HCT116 (cell line): ENCODE data around the gene KIAA2012. TPM values are rescaled to one million over a fixed set of nuclear protein-coding genes. Genes with fewer than 3 reads are reported as not detected.

ENCODE experiments used
- ATAC-seq: fragments of 200-7000 bp; cut with Tn5 transposase; 2 replicates; pipeline ENCODE4 v1.9.1; 2020; ENCODE audit warnings: mild to moderate bottlenecking, moderate library complexity
- BruUV-seq: library from RNA; stranded (reverse); fragments of 400-500 nt; replicated peaks from 2 replicates; lab custom pipeline; 2021; lab: Mats Ljungman, UMichigan
- CTCF ChIA-PET: fragments of 300-600 bp; sonication (Branson Sonifier 250); formaldehyde crosslinking; loops from one replicate; lab custom pipeline; 2021; ENCODE audit warnings: antibody characterized with exemption; lab: Charles Lee
- POLR2A ChIA-PET: fragments of 300-600, 350-600 bp; sonication (Branson Sonifier 250); formaldehyde crosslinking; loops from one replicate; lab custom pipeline; 2021; ENCODE audit warnings: antibody characterized with exemption; lab: Charles Lee
- RAD21 ChIA-PET, 2 experiments: fragments of 300-600 bp; sonication (Branson Sonifier 250); formaldehyde crosslinking; loops; one replicate each; lab custom pipeline; 2023; ENCODE audit warnings: low total read pairs in 2 of 2; ENCODE audit not compliant: uncharacterized antibody in 2 of 2, unreplicated experiment in 2 of 2, low non-redundant PET in 1 of 2; lab: Charles Lee
- DNase-seq: peaks from one replicate; pipeline ENCODE4 v3.0.0-alpha.2; 2010; ENCODE audit warnings: low read depth, low spot score
- H2AFZ ChIP-seq: fragments of 200-600 bp; shearing (Covaris generic), sonication (generic); 2 replicates; pipeline ENCODE4 v1.6.1; 2017; ENCODE audit warnings: low read depth, mixed run types, mixed read lengths, antibody characterized with exemption, low read length; ENCODE audit not compliant: poor library complexity, severe bottlenecking
- H3K27ac ChIP-seq: 2 replicates; pipeline ENCODE4 v1.5.1; 2012; ENCODE audit warnings: low read depth, low read length
- H3K27me3 ChIP-seq: fragments of 200-600 bp; sonication (generic); 2 replicates; pipeline ENCODE4 v1.6.1; 2016; ENCODE audit warnings: mixed run types, low read length, mixed read lengths; ENCODE audit not compliant: insufficient read depth
- H3K36me3 ChIP-seq, 2 experiments: fragments of 200-500 bp in 1 of 2; fragments of 200-600 bp in 1 of 2; sonication (Bioruptor generic) in 1 of 2; sonication (generic) in 1 of 2; 2 replicates each; pipeline versions ENCODE4 v1.5.1 to v1.6.1; 2014 to 2016; ENCODE audit warnings: low read length in 2 of 2, inconsistent platforms in 1 of 2, mixed read lengths in 1 of 2, mixed run types in 1 of 2; ENCODE audit not compliant: insufficient read depth in 2 of 2, control insufficient read depth in 1 of 2
- H3K4me1 ChIP-seq, 2 experiments: fragments of 200-600 bp in 1 of 2; sonication (generic) in 1 of 2; 2 replicates each; pipeline versions ENCODE4 v1.5.1 to v1.6.1; 2012 to 2017; ENCODE audit warnings: low read length in 2 of 2, inconsistent platforms in 1 of 2, mild to moderate bottlenecking in 1 of 2, mixed read lengths in 1 of 2, mixed run types in 1 of 2, moderate library complexity in 1 of 2; ENCODE audit not compliant: insufficient read depth in 2 of 2, control insufficient read depth in 1 of 2
- H3K4me2 ChIP-seq: fragments of 200-600 bp; sonication (generic); 2 replicates; pipeline ENCODE4 v1.6.1; 2017; ENCODE audit warnings: mixed run types, low read length, mixed read lengths
- H3K4me3 ChIP-seq, 2 experiments: fragments of 200-600 bp in 1 of 2; sonication (generic) in 1 of 2; replicated peaks in 1 of 2; 2 replicates each; pipeline ENCODE4 v1.5.1; 2011 to 2016; ENCODE audit warnings: low read length in 2 of 2, control low read depth in 1 of 2, low read depth in 1 of 2, mild to moderate bottlenecking in 1 of 2, mixed read lengths in 1 of 2, mixed run types in 1 of 2
- H3K79me2 ChIP-seq: fragments of 200-600 bp; sonication (generic); 2 replicates; pipeline ENCODE4 v1.6.1; 2017; ENCODE audit warnings: mild to moderate bottlenecking, mixed run types, low read length, moderate library complexity, mixed read lengths; ENCODE audit not compliant: insufficient read depth
- H3K9ac ChIP-seq: fragments of 200-600 bp; sonication (generic); 2 replicates; pipeline ENCODE4 v1.6.1; 2016; ENCODE audit warnings: low read length, mixed read lengths
- H3K9me2 ChIP-seq: fragments of 200-600 bp; sonication (generic), shearing (Covaris generic); 2 replicates; pipeline ENCODE4 v1.6.1; 2017; ENCODE audit warnings: mixed run types, mild to moderate bottlenecking, moderate library complexity; ENCODE audit not compliant: insufficient read depth
- H3K9me3 ChIP-seq, 2 experiments: fragments of 200-500 bp in 1 of 2; fragments of 200-600 bp in 1 of 2; sonication (Bioruptor generic) in 1 of 2; sonication (generic) in 1 of 2; 2 replicates each; pipeline ENCODE4 v1.6.1; 2014 to 2017; ENCODE audit warnings: low read length in 2 of 2, mixed read lengths in 2 of 2, inconsistent platforms in 1 of 2, low read depth in 1 of 2, mild to moderate bottlenecking in 1 of 2, mixed run types in 1 of 2, moderate library complexity in 1 of 2; ENCODE audit not compliant: control insufficient read depth in 1 of 2, insufficient read depth in 1 of 2
- H4K20me1 ChIP-seq: fragments of 200-600 bp; sonication (generic), shearing (Covaris generic); 2 replicates; pipeline ENCODE4 v1.6.1; 2017; ENCODE audit warnings: mixed run types, mild to moderate bottlenecking, moderate library complexity; ENCODE audit not compliant: insufficient read depth
- CBX3 ChIP-seq: IDR thresholded peaks from 2 replicates; pipeline ENCODE4 v1.6.1; 2012; ENCODE audit warnings: low read depth
- EGR1 ChIP-seq: IDR thresholded peaks from 2 replicates; pipeline ENCODE4 v1.6.1; 2012; ENCODE audit warnings: low read depth
- EZH2phosphoT487 ChIP-seq: fragments of 200-600 bp; IDR thresholded peaks from 2 replicates; pipeline ENCODE4 v1.6.1; 2018; ENCODE audit warnings: antibody characterized with exemption, borderline replicate concordance
- FOSL1 ChIP-seq: IDR thresholded peaks from 2 replicates; pipeline ENCODE4 v1.6.1; 2012; ENCODE audit warnings: low read depth
- POLR2AphosphoS5 ChIP-seq: IDR thresholded peaks from 2 replicates; pipeline ENCODE4 v1.6.1; 2011; ENCODE audit warnings: mild to moderate bottlenecking, low read depth, low read length, moderate library complexity
- RAD21 ChIP-seq: IDR thresholded peaks from 2 replicates; pipeline ENCODE4 v1.6.1; 2012; ENCODE audit warnings: low read depth, mild to moderate bottlenecking
- YY1 ChIP-seq: IDR thresholded peaks from 2 replicates; pipeline ENCODE4 v1.6.1; 2011; ENCODE audit warnings: low read length, low read depth, moderate library complexity, mild to moderate bottlenecking; ENCODE audit not compliant: insufficient replicate concordance; ENCODE audit errors: extremely low read depth
- ZBTB33 ChIP-seq: IDR thresholded peaks from 2 replicates; pipeline ENCODE4 v1.6.1; 2011; ENCODE audit warnings: mild to moderate bottlenecking, low read length, moderate library complexity; ENCODE audit not compliant: insufficient replicate concordance; ENCODE audit errors: extremely low read depth
- ZFX ChIP-seq: fragments of 450-650 bp; IDR thresholded peaks from 2 replicates; pipeline ENCODE4 v1.6.1; 2017
- ZNF274 ChIP-seq: fragments of 200-500 bp; sonication (Bioruptor generic); IDR thresholded peaks from 2 replicates; pipeline ENCODE4 v1.6.1; 2014; ENCODE audit warnings: mild to moderate bottlenecking, low read depth, low read length, inconsistent platforms
- intact Hi-C: fragments of 100-400 bp; cut with micrococcal nuclease; formaldehyde crosslinking; loops from 2 replicates; pipeline ENCODE4 v1.10.0; 2022
- total RNA-seq: library from RNA; stranded (reverse); gene quantifications from one replicate; pipeline ENCODE4 v1.2.1, GENCODE V29; 2021; ENCODE audit not compliant: unreplicated experiment

Gene KIAA2012
- total RNA-seq, 1 experiment from 2014 or later: not detected

GRCh38 chr2:202088777-202089176 lies 15.7 kb downstream of the KIAA2012 start:
- ChIA-PET RAD21 (no interaction called here), POLR2A (no interaction called here), CTCF (no interaction called here)
- ATAC-seq (no peak), DNase-seq (no peak)
- H3K27me3 ChIP-seq: no peaks in the 10 kb centered on the region
- no peak overlapping the region for H2AFZ ChIP-seq
- intact Hi-C loops: no loop called here
- H3K79me2 ChIP-seq: no peaks in the 10 kb centered on the region
- H3K9me2 ChIP-seq: no peaks in the 10 kb centered on the region
- H3K9me3 ChIP-seq: no peaks in the 10 kb centered on the region
- H3K36me3 ChIP-seq: no peaks in the 10 kb centered on the region
- no TSS peak for BruUV-seq
- no peaks in the 10 kb centered on the region for H3K4me1 ChIP-seq
- H3K4me2 ChIP-seq: no peak overlapping the region
- no peak overlapping the region for H3K4me3 ChIP-seq
- H4K20me1 ChIP-seq: no peaks in the 10 kb centered on the region
- TF ChIP-seq EZH2phosphoT487 (no peak), ZNF274 (no peak), FOSL1 (no peak)
- H3K9ac ChIP-seq: no peak overlapping the region
- H3K27ac ChIP-seq: no peak overlapping the region

GRCh38 chr2:202090530-202090929 lies 17.5 kb downstream of the KIAA2012 start:
- Histone ChIP-seq H3K27me3 (no peaks in the 10 kb centered on the region), H3K4me2 (no peak overlapping the region), H2AFZ (no peak overlapping the region), H3K27ac (no peak overlapping the region), H4K20me1 (no peaks in the 10 kb centered on the region), H3K36me3 (no peaks in the 10 kb centered on the region), H3K9ac (no peak overlapping the region), H3K79me2 (no peaks in the 10 kb centered on the region), H3K4me1 (peaks cover 0 to 5% of the 10 kb centered on the region in 2 experiments; a peak in 3 of 4 replicates), H3K4me3 (no peak overlapping the region), H3K9me2 (no peaks in the 10 kb centered on the region), H3K9me3 (no peaks in the 10 kb centered on the region)
- ChIA-PET POLR2A (no interaction called here), CTCF (no interaction called here), RAD21 (no interaction called here)
- no peak for TF ChIP-seq FOSL1
- TF ChIP-seq CBX3: no peak
- no peak for TF ChIP-seq POLR2AphosphoS5
- no peak for TF ChIP-seq EGR1
- TF ChIP-seq ZFX: no peak
- TF ChIP-seq ZNF274: no peak
- TF ChIP-seq ZBTB33: no peak
- no peak for TF ChIP-seq YY1
- no peak for TF ChIP-seq RAD21
- BruUV-seq: no TSS peak
- no peak for DNase-seq
- no peak for ATAC-seq
- intact Hi-C loops: no loop called here
